A673 (cell line): Measurements from ENCODE around the gene WDR62.

Experiments used
- EZH2 ChIP-seq: fragments of 200-600 bp; sonication (generic); IDR thresholded peaks from 2 replicates; pipeline ENCODE4 v1.6.1; 2017; ENCODE audit warnings: borderline replicate concordance, low read depth, mild to moderate bottlenecking, mixed read lengths, antibody characterized with exemption, low read length; ENCODE audit not compliant: poor library complexity, severe bottlenecking
- TF ChIP-seq, protein P1 (sequence below): fragments of 300-800, 200-600 bp; sonication (generic); conservative IDR thresholded peaks from 2 replicates; pipeline ENCODE4 v1.5.1; 2017; ENCODE audit warnings: low read depth, mild to moderate bottlenecking, antibody characterized with exemption, low read length, moderate library complexity, mixed read lengths

DNA sequence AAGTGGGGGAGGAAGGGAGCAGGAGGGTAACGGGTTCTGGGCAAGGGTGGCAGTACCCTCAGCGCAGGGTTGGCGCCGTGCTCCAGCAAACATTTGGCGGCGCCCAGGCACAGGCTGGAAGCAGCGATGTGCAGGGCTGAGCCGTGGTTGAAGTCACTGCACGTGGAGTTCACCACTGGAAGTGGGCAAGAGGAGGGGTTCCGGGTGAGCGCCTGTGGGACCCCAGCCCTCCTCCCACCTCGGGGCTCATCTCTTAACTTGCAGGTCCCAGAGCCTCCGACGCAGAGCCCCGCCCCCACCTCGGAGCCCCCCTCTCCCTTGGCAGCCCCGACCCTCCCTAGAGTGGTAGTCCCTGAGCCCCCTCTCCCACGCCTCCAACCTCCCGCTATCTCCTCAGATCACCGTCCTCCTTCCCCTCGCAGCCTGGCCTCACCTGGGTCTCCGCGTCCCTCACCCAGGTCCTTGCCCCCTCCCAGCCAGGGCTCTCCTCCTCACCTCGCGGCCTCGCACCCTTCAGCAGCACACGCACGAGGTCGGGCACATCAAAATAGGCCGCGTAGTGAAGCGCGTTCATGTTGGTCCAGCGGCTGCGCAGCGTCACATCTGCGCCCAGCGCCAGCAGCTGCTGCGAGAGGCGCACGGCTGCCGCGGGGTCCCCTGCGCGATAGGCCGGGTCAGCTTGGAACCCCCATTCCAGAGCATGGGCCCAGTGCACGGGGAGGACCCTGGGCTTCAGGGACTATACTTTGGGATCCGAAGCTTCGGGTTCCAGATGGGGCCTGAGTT is 28.4 kb upstream of the WDR62 start:
- TF ChIP-seq, protein P1, sequence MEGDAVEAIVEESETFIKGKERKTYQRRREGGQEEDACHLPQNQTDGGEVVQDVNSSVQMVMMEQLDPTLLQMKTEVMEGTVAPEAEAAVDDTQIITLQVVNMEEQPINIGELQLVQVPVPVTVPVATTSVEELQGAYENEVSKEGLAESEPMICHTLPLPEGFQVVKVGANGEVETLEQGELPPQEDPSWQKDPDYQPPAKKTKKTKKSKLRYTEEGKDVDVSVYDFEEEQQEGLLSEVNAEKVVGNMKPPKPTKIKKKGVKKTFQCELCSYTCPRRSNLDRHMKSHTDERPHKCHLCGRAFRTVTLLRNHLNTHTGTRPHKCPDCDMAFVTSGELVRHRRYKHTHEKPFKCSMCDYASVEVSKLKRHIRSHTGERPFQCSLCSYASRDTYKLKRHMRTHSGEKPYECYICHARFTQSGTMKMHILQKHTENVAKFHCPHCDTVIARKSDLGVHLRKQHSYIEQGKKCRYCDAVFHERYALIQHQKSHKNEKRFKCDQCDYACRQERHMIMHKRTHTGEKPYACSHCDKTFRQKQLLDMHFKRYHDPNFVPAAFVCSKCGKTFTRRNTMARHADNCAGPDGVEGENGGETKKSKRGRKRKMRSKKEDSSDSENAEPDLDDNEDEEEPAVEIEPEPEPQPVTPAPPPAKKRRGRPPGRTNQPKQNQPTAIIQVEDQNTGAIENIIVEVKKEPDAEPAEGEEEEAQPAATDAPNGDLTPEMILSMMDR: no peak
- TF ChIP-seq EZH2: no peak
